Esophagus muscularis mucosa (tissue), 4 donors: ENCODE results near the gene EPAS1.

Experiments used
- EP300 ChIP-seq: sonication (generic); formaldehyde crosslinking; IDR thresholded peaks from one replicate; pipeline ENCODE4 v1.6.1; 2017; ENCODE audit warnings: antibody characterized with exemption
- POLR2A ChIP-seq: fragments of 450-650 bp; IDR thresholded peaks from one replicate; pipeline ENCODE4 v1.6.1; 2017; ENCODE audit warnings: antibody characterized with exemption, moderate library complexity, mild to moderate bottlenecking, low read depth
- POLR2AphosphoS5 ChIP-seq, 2 donors: sonication (generic); formaldehyde crosslinking; IDR thresholded peaks; one replicate each; pipeline ENCODE4 v1.6.1; 2017; ENCODE audit warnings: antibody characterized with exemption in 2 of 2
- TF ChIP-seq, protein P1 (sequence below), 3 experiments: fragments of 200-600 bp in 2 of 3; fragments of 450-650 bp in 1 of 3; sonication (generic) in 2 of 3; IDR thresholded peaks; one replicate each; pipeline ENCODE4 v1.5.1; 2017 to 2019; ENCODE audit warnings: antibody characterized with exemption in 3 of 3, mild to moderate bottlenecking in 2 of 3, moderate library complexity in 1 of 3

- no peak for TF ChIP-seq POLR2A
- TF ChIP-seq, protein P1, sequence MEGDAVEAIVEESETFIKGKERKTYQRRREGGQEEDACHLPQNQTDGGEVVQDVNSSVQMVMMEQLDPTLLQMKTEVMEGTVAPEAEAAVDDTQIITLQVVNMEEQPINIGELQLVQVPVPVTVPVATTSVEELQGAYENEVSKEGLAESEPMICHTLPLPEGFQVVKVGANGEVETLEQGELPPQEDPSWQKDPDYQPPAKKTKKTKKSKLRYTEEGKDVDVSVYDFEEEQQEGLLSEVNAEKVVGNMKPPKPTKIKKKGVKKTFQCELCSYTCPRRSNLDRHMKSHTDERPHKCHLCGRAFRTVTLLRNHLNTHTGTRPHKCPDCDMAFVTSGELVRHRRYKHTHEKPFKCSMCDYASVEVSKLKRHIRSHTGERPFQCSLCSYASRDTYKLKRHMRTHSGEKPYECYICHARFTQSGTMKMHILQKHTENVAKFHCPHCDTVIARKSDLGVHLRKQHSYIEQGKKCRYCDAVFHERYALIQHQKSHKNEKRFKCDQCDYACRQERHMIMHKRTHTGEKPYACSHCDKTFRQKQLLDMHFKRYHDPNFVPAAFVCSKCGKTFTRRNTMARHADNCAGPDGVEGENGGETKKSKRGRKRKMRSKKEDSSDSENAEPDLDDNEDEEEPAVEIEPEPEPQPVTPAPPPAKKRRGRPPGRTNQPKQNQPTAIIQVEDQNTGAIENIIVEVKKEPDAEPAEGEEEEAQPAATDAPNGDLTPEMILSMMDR (IDR thresholded peaks at IDR 0.05): no peak
- no peak for TF ChIP-seq EP300
- TF ChIP-seq POLR2AphosphoS5 (IDR thresholded peaks at IDR 0.05): no peak
Measured at GRCh38 chr2:46263347-46263746, 33.9 kb upstream of the EPAS1 start.
